Right lobe of liver (tissue), 6 donors: Measurements from ENCODE around the gene NCAPD3. TPM values are rescaled to one million over a fixed set of nuclear protein-coding genes. Genes with fewer than 3 reads are reported as not detected.

Experiments
- ATAC-seq, 4 donors: fragments of 200-7000 bp; cut with Tn5 transposase; one replicate each; pipeline ENCODE4 v1.9.1; 2020; ENCODE audit warnings: mild to moderate bottlenecking in 4 of 4, moderate library complexity in 4 of 4
- DNase-seq, 3 donors: peaks; one replicate each; pipeline ENCODE4 v3.0.0-alpha.2; 2020
- H3K27ac ChIP-seq, 3 donors: fragments of 200-600 bp; one replicate each; pipeline ENCODE4 v1.8.0; 2022
- H3K27me3 ChIP-seq, 2 donors: fragments of 200-600 bp; one replicate each; pipeline ENCODE4 v1.8.0; 2022
- H3K36me3 ChIP-seq, 4 donors: fragments of 200-600 bp; sonication (generic) in 1 of 4; one replicate each; pipeline versions ENCODE4 v1.5.1 to v1.8.0; 2017 to 2022; ENCODE audit warnings: control low read depth in 1 of 4
- H3K4me1 ChIP-seq, 4 donors: fragments of 200-600 bp; sonication (generic) in 1 of 4; one replicate each; pipeline versions ENCODE4 v1.5.1 to v1.8.0; 2017 to 2022; ENCODE audit warnings: control low read depth in 1 of 4
- H3K4me3 ChIP-seq, 3 donors: fragments of 200-600 bp; one replicate each; pipeline ENCODE4 v1.8.0; 2022
- H3K9me3 ChIP-seq, 4 donors: fragments of 200-600 bp; sonication (generic) in 1 of 4; one replicate each; pipeline versions ENCODE4 v1.5.1 to v1.8.0; 2017 to 2022; ENCODE audit warnings: control low read depth in 1 of 4
- CTCF ChIP-seq, 4 donors: fragments of 200-600 bp in 3 of 4; fragments of 450-650 bp in 1 of 4; IDR thresholded peaks; one replicate each; pipeline versions ENCODE4 v1.5.1 to v1.8.0; 2016 to 2022; ENCODE audit warnings: antibody characterized with exemption in 4 of 4, mild to moderate bottlenecking in 2 of 4
- POLR2A ChIP-seq: fragments of 450-650 bp; IDR thresholded peaks from one replicate; pipeline ENCODE4 v1.6.1; 2017; ENCODE audit warnings: antibody characterized with exemption, mild to moderate bottlenecking
- WGBS: methylation state at CpG from one replicate; pipeline ENCODE4 v1.1.6; 2018; ENCODE audit warnings: low coverage, low lambda C conversion rate; ENCODE audit not compliant: insufficient coverage; ENCODE audit errors: missing lambda C conversion rate; 5-methylcytosine and 5-hydroxymethylcytosine counted together
- intact Hi-C, 2 donors: fragments of 100-400 bp; cut with DNase I; formaldehyde crosslinking; loops; one replicate each; pipeline versions ENCODE4 v1.11.2 to v1.14.1; 2022
- total RNA-seq, 6 experiments: library from RNA; depleted of rRNA in 2 of 6; stranded (reverse); fragments of >200 nt in 2 of 6; fragmentation: NEBNext Ultra II Directional in 3 of 6; extraction: Animal tissue kit (Norgen Biotek cat#: 25700) in 3 of 6; gene quantifications; one replicate each; pipeline versions ENCODE4 v1.1.0 to v1.2.4, GENCODE V29; 2016 to 2023
- donor health status: DM: no; HTN: yes; CAD: no.
- donor health status: DM: no; HTN: no; CAD: no.
- donor health status: DM: no; HTN: no; CAD: no.
- donor health status: DM: no; HTN: yes; CAD: no.
- donor health status: DM: no; HTN: yes; CAD: no.

NCAPD3 gene
- total RNA-seq, 6 experiments from 2014 or later = 11.9 to 21.8 (median 15.5) TPM

GRCh38 chr11:134250246-134250645, 26.5 kb upstream of the NCAPD3 start:
- intact Hi-C loops = no loop called here
- DNase-seq (no peak), ATAC-seq (no peak)
- Histone ChIP-seq H3K36me3 (peaks cover 0 to 45% (median 10%) of the 10 kb centered on the region in 4 donors), H3K4me1 (peaks cover 0 to 34% (median 13%) of the 10 kb centered on the region in 4 donors), H3K4me3 (no peak overlapping the region), H3K27ac (peak overlapping the region; percentile 49 to 86 (median 83)), H3K9me3 (no peaks in the 10 kb centered on the region), H3K27me3 (no peaks in the 10 kb centered on the region)
- no peak for TF ChIP-seq CTCF (IDR thresholded peaks at IDR 0.05)
- no peak for TF ChIP-seq POLR2A
- 79% methylated on average over 3 of the region's 3 CpGs for WGBS

- peaks cover 0 to 27% (median 13%) of the 10 kb centered on the region in 4 donors for H3K4me1 ChIP-seq
- 53% methylated on average over 4 of the region's 7 CpGs for WGBS
- no peaks in the 10 kb centered on the region for H3K9me3 ChIP-seq
- intact Hi-C loops = no loop called here
- peaks cover 0 to 55% (median 14%) of the 10 kb centered on the region in 4 donors for H3K36me3 ChIP-seq
- no peak overlapping the region for H3K4me3 ChIP-seq
- ATAC-seq (no peak), DNase-seq (no peak)
- H3K27me3 ChIP-seq = no peaks in the 10 kb centered on the region
- TF ChIP-seq POLR2A (no peak), CTCF (IDR thresholded peaks at IDR 0.05) (no peak)
- no peak overlapping the region for H3K27ac ChIP-seq
Observed at GRCh38 chr11:134248910-134249480, 25.2 kb upstream of the NCAPD3 start.

DNA sequence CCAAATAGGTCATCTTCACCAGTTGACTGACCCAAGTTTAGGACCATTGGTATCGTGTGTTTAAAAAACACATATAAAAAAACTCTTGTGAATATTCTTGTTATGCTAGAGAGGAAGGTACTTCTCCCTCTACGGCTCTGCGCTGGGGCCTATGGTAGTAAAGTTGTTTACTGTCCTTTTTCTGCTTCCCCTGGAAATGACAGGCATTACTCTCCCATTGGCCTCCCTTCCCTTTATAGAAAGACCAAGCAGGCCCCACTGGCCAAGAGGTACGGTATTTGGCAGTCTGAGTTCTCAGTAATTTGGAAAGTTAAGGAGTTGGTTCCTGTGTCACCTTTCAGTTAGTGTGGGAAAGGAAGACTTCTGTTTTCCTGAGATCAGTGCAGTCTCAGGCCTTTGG, 22.9 kb upstream of the NCAPD3 start:
- no peak for TF ChIP-seq CTCF (IDR thresholded peaks at IDR 0.05)
- no peak for TF ChIP-seq POLR2A
- peaks cover 0 to 77% (median 16%) of the 10 kb centered on the region in 4 donors for H3K36me3 ChIP-seq
- no peak for ATAC-seq
- no peak overlapping the region for H3K27ac ChIP-seq
- peaks cover 0 to 19% (median 10%) of the 10 kb centered on the region in 4 donors for H3K4me1 ChIP-seq
- no peak overlapping the region for H3K4me3 ChIP-seq
- intact Hi-C loops = no loop called here
- H3K27me3 ChIP-seq = no peaks in the 10 kb centered on the region
- WGBS = 89% methylated on average over 4 of the region's 4 CpGs
- no peak for DNase-seq
- H3K9me3 ChIP-seq = no peaks in the 10 kb centered on the region

- TF ChIP-seq POLR2A (no peak), CTCF (IDR thresholded peaks at IDR 0.05) (no peak)
- Histone ChIP-seq H3K4me3 (no peak overlapping the region), H3K27ac (no peak overlapping the region), H3K4me1 (peaks cover 0 to 14% (median 5%) of the 10 kb centered on the region in 4 donors), H3K27me3 (no peaks in the 10 kb centered on the region), H3K9me3 (no peaks in the 10 kb centered on the region), H3K36me3 (peaks cover 0 to 81% (median 16%) of the 10 kb centered on the region in 4 donors)
- intact Hi-C loops = no loop called here
- 80% methylated on average over 1 of the region's 11 CpGs for WGBS
- ATAC-seq (no peak), DNase-seq (no peak)
Observed at GRCh38 chr11:134246100-134246499, 22.3 kb upstream of the NCAPD3 start.
